ENCODE measurements around the gene ACSL5. TPM values are rescaled to one million over a fixed set of nuclear protein-coding genes. Genes with fewer than 3 reads are reported as not detected.

The ACSL5 gene, protein sequence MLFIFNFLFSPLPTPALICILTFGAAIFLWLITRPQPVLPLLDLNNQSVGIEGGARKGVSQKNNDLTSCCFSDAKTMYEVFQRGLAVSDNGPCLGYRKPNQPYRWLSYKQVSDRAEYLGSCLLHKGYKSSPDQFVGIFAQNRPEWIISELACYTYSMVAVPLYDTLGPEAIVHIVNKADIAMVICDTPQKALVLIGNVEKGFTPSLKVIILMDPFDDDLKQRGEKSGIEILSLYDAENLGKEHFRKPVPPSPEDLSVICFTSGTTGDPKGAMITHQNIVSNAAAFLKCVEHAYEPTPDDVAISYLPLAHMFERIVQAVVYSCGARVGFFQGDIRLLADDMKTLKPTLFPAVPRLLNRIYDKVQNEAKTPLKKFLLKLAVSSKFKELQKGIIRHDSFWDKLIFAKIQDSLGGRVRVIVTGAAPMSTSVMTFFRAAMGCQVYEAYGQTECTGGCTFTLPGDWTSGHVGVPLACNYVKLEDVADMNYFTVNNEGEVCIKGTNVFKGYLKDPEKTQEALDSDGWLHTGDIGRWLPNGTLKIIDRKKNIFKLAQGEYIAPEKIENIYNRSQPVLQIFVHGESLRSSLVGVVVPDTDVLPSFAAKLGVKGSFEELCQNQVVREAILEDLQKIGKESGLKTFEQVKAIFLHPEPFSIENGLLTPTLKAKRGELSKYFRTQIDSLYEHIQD
- 10 to 100 TPM; 51.6 to 56.5 TPM for total RNA-seq

DNA sequence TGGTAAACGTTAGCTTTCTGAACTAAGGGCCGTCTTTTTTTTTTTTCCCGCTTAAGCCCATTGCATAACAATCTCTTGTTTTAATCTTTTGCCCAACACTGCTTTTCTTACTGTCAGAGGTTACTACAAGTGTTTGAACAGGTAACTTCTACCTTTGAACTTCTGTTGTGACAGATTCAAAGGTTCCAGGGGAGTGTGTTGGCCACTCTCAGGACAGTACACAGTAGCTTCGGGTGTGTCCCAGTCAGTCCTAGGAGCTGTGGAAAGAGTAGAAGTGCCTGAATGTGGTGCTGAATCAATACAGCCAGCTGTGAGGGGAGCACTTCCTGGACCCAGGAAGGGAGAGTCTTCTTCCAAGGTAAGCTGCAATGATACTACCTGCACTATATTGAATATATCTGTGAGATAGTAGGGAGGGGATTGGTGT lies at the start of gene ACSL5:
ACSL5 (plus strand) TSS at position 205 of the 427 bp plus-strand sequence. CDS start 20,831 bp downstream, outside the sequence.

GRCh38 chr10:112446855-112447619 lies 73.1 kb downstream of the ACSL5 start, which contains the start of the genes VTI1A and ZDHHC6:
Gene VTI1A (plus strand): TSS chr10:112447215. CDS start chr10:112447374, 159 bp downstream.
Gene ZDHHC6 (minus strand): TSS chr10:112446914. CDS start chr10:112445436, 1,478 bp downstream.

Other genes with a start within 250 kb of the ACSL5 start
- 1 to 10 TPM; 4.5 to 4.8 TPM for gene GPAM, start 190.4 kb upstream of the ACSL5 start, total RNA-seq
- gene TECTB, start 90.7 kb upstream of the ACSL5 start, total RNA-seq: not detected
- gene ZDHHC6, start 72.8 kb downstream of the ACSL5 start, total RNA-seq: 10 to 100 TPM; 41.2 to 44.0 TPM
- gene VTI1A, start 73.1 kb downstream of the ACSL5 start, total RNA-seq: 10 to 100 TPM; 33.9 to 34.7 TPM